Endothelial cell of umbilical vein (primary cell): ENCODE measurements around the gene CENPP.

ENCODE experiments used
- CTCF ChIP-seq, 2 donors: IDR thresholded peaks; 1 replicate in 1 of 2; 2 replicates in 1 of 2; pipeline ENCODE4 v1.5.1; 2011; ENCODE audit warnings: low read length in 2 of 2, mild to moderate bottlenecking in 2 of 2, moderate library complexity in 2 of 2, control low read depth in 1 of 2, inconsistent platforms in 1 of 2, low read depth in 1 of 2; ENCODE audit not compliant: insufficient read depth in 1 of 2; ENCODE audit errors: extremely low read depth in 1 of 2
- EZH2 ChIP-seq: IDR thresholded peaks from 2 replicates; pipeline ENCODE4 v1.6.1; 2012; ENCODE audit warnings: borderline replicate concordance, low read depth, mild to moderate bottlenecking, moderate library complexity, low read length, inconsistent platforms; ENCODE audit not compliant: severe bottlenecking
- JUN ChIP-seq: IDR thresholded peaks from 2 replicates; pipeline ENCODE4 v1.6.1; 2011; ENCODE audit warnings: borderline replicate concordance, low read depth; ENCODE audit not compliant: insufficient read length, insufficient read depth
- POLR2AphosphoS5 ChIP-seq: IDR thresholded peaks from 2 replicates; pipeline ENCODE4 v1.6.1; 2012; ENCODE audit warnings: low read depth, mild to moderate bottlenecking, control low read depth, low read length, moderate library complexity; ENCODE audit not compliant: insufficient read depth

DNA sequence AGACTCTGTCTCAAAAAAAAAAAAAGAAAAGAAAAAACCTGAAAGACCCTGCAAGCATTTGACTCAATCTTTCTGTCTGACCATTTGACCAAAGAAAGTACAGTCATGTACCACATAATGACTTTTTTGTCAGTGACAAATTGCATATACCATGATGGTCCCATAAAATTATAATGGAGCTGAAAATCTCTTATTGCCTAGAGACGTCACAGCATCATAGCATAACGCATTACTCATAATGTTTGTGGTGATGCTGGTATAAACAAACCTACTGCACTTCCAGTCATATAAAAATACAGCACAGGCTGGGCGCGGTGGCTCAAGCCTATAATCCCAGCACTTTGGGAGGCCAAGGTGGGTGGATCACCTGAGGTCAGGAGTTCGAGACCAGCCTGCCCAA is 199.6 kb downstream of the CENPP start:
- TF ChIP-seq CTCF (IDR thresholded peaks at IDR 0.05; ENCODE audit: extremely low read depth in 1 of 2, insufficient read depth in 1 of 2, low read depth in 1 of 2, low read length in 2 of 2): no peak
- no peak for TF ChIP-seq POLR2AphosphoS5
- TF ChIP-seq EZH2: no peak
- TF ChIP-seq JUN: no peak
